ENCODE measurements around the gene PLCB1. TPM values are rescaled to one million over a fixed set of nuclear protein-coding genes. Genes with fewer than 3 reads are reported as not detected.

PLCB1 gene
- total RNA-seq, 2 donors from 2014 or later: 7.3 to 45.5 TPM

GRCh38 chr20:8932192-8933165 lies 800.4 kb downstream of the PLCB1 start:
- no peaks in the 10 kb centered on the region for H3K36me3 ChIP-seq
- H3K4me3 ChIP-seq: no peak overlapping the region
- H3K4me1 ChIP-seq: peaks cover 0 to 5% of the 10 kb centered on the region in 2 donors
- DNase-seq (ENCODE audit: low spot score): no peak
- H3K9me3 ChIP-seq: no peaks in the 10 kb centered on the region
- no peak for TF ChIP-seq CTCF (IDR thresholded peaks at IDR 0.05)
- peak overlapping the region in 1 of 2 donors; percentile 21 for H3K27ac ChIP-seq
- H3K27me3 ChIP-seq: no peaks in the 10 kb centered on the region

- DNase-seq (ENCODE audit: low spot score): no peak
- peak overlapping the region; percentile 10 to 18 for H3K27ac ChIP-seq
- no peaks in the 10 kb centered on the region for H3K9me3 ChIP-seq
- H3K36me3 ChIP-seq: no peaks in the 10 kb centered on the region
- TF ChIP-seq CTCF (IDR thresholded peaks at IDR 0.05): no peak
- H3K27me3 ChIP-seq: no peaks in the 10 kb centered on the region
- no peak overlapping the region for H3K4me3 ChIP-seq
- H3K4me1 ChIP-seq: peaks cover 0 to 5% of the 10 kb centered on the region in 2 donors
Measured at GRCh38 chr20:8933381-8933807, 801.3 kb downstream of the PLCB1 start.

GRCh38 chr20:8934362-8934761 lies 802.3 kb downstream of the PLCB1 start:
- no peak for TF ChIP-seq CTCF (IDR thresholded peaks at IDR 0.05)
- H3K4me1 ChIP-seq: peaks cover 0 to 5% of the 10 kb centered on the region in 2 donors
- no peak for DNase-seq (ENCODE audit: low spot score)
- no peaks in the 10 kb centered on the region for H3K9me3 ChIP-seq
- H3K4me3 ChIP-seq: no peak overlapping the region
- no peaks in the 10 kb centered on the region for H3K27me3 ChIP-seq
- H3K27ac ChIP-seq: no peak overlapping the region
- no peaks in the 10 kb centered on the region for H3K36me3 ChIP-seq

Other genes with a start within 250 kb of the PLCB1 start
- not detected for gene HAO1, start 191.8 kb upstream of the PLCB1 start, total RNA-seq
- gene TMX4, start 112.5 kb upstream of the PLCB1 start, total RNA-seq: 100 to 1,000 TPM in 1 of 2 donors, 10 to 100 TPM in 1; 90.4 to 191 TPM

All from right atrium auricular region (tissue), 2 donors.